Measurements from ENCODE around the gene SHANK1. TPM values are rescaled to one million over a fixed set of nuclear protein-coding genes. Genes with fewer than 3 reads are reported as not detected.

The SHANK1 gene
- total and polyA plus RNA-seq, 2 of the 4 experiments (the other 2 are of a cell fraction): 6.1 to 6.7 TPM

- Histone ChIP-seq H4K8ac (ENCODE audit: low read depth in 2 of 2, low read length in 2 of 2) (no peak overlapping the region), H3K4me1 (ENCODE audit: control insufficient read depth, insufficient read depth, low read length) (peaks cover 1% of the 10 kb centered on the region; the same call in 1 of the 2 replicates), H3K79me1 (ENCODE audit: low read depth in 1 of 2, low read length in 2 of 2) (no peaks in the 10 kb centered on the region), H2BK5ac (ENCODE audit: low read depth, low read length, poor library complexity, severe bottlenecking) (no peak overlapping the region), H3K9me1 (ENCODE audit: insufficient read depth, low read length) (no peaks in the 10 kb centered on the region), H3K36me3 (ENCODE audit: control insufficient read depth, insufficient read depth, low read length) (no peaks in the 10 kb centered on the region), H3K9me3 (ENCODE audit: control insufficient read depth, insufficient read depth, low read length) (no peaks in the 10 kb centered on the region), H2BK15ac (ENCODE audit: low read depth, low read length) (no peak overlapping the region), H4K91ac (ENCODE audit: insufficient read depth, low read depth, low read length) (no peak overlapping the region), H3K4me2 (ENCODE audit: low read depth, low read length) (no peak overlapping the region), H3K14ac (replicated peaks; ENCODE audit: low read depth, low read length) (no peak overlapping the region), H3K4me3 (ENCODE audit: insufficient read depth, low read depth, low read length) (no peak overlapping the region), H4K20me1 (ENCODE audit: insufficient read depth, low read length) (no peaks in the 10 kb centered on the region), H2BK120ac (ENCODE audit: low read depth, low read length) (no peak overlapping the region), H3K27ac (ENCODE audit: insufficient read depth, low read length) (no peak overlapping the region), H3K4ac (ENCODE audit: low read depth, low read length) (no peak overlapping the region), H3K56ac (ENCODE audit: extremely low read depth, insufficient read depth, low read length) (no peak overlapping the region), H2AK9ac (replicated peaks; ENCODE audit: low read depth, low read length, poor library complexity) (no peak overlapping the region), H2BK20ac (ENCODE audit: low read depth, low read length) (no peak overlapping the region), H3K27me3 (ENCODE audit: control insufficient read depth, insufficient read depth, low read length) (peaks cover 7% of the 10 kb centered on the region), H4K5ac (ENCODE audit: low read depth, low read length) (no peak overlapping the region), H2AK5ac (ENCODE audit: low read depth, low read length) (no peak overlapping the region), H3K18ac (ENCODE audit: low read depth, low read length) (no peak overlapping the region), H3K23ac (ENCODE audit: low read depth, low read length) (no peak overlapping the region), H3K9ac (ENCODE audit: low read depth, low read length) (no peak overlapping the region), H2AFZ (replicated peaks; ENCODE audit: low read length, poor library complexity) (no peak overlapping the region)
- no CpG with 5 or more reads among the region's 6 CpGs for WGBS, 2 experiments (ENCODE audit: extremely low coverage in 2 of 2, insufficient read length in 1 of 2)
- in situ Hi-C loops (cut with MboI; ENCODE audit: low sequenced_read_pairs): no loop called here
- dilution Hi-C loops (cut with HindIII; ENCODE audit: low sequenced_read_pairs, unreplicated experiment): no loop called here
- ChIA-PET CTCF (no interaction called here), POLR2A (ENCODE audit: unreplicated experiment) (no interaction called here)
- intact Hi-C loops (cut with micrococcal nuclease): no loop called here
- no TSS peak for BruUV-seq (replicated peaks)
- DNase-seq (no peak), ATAC-seq (ENCODE audit: low read depth) (no peak)
- TF ChIP-seq POLR2A (IDR thresholded peaks at IDR 0.05; ENCODE audit: low read depth, low read length): no peak
- no peak for TF ChIP-seq CEBPB (IDR thresholded peaks at IDR 0.05; ENCODE audit: low read depth, low read length)
- no peak for TF ChIP-seq CTCF (conservative IDR thresholded peaks at IDR 0.05; ENCODE audit: low read depth, low read length)
- no peak for TF ChIP-seq MAZ (IDR thresholded peaks at IDR 0.05; ENCODE audit: borderline replicate concordance, low read depth, low read length)
- TF ChIP-seq RFX5 (IDR thresholded peaks at IDR 0.05; ENCODE audit: low read depth, low read length): no peak
- no peak for TF ChIP-seq BHLHE40 (IDR thresholded peaks at IDR 0.05; ENCODE audit: low read depth, low read length)
- TF ChIP-seq MXI1 (IDR thresholded peaks at IDR 0.05; ENCODE audit: borderline replicate concordance, low read depth, low read length): no peak
- TF ChIP-seq NFE2L2 (IDR thresholded peaks at IDR 0.05; ENCODE audit: low read depth, low read length): no peak
- no peak for TF ChIP-seq RAD21 (IDR thresholded peaks at IDR 0.05; ENCODE audit: low read length)
- TF ChIP-seq MAFK (IDR thresholded peaks at IDR 0.05; ENCODE audit: low read depth, low read length): no peak
These were observed 66.9 kb downstream of the SHANK1 start for GRCh38 chr19:50652722-50653121.
